Keratinocyte (primary cell): ENCODE results near the gene SPATA13. TPM values are rescaled to one million over a fixed set of nuclear protein-coding genes. Genes with fewer than 3 reads are reported as not detected.

Source experiments
- DNase-seq: peaks from one replicate; pipeline ENCODE4 v3.0.0-alpha.2; 2011; ENCODE audit warnings: low read depth, missing footprints, low spot score
- FAIRE-seq: peaks from 2 replicates; lab custom pipeline; 2011; peaks lifted over from hg19 to GRCh38; lab: Jason Lieb, UNC
- H2AFZ ChIP-seq: 2 replicates; pipeline ENCODE4 v1.6.0; 2012; ENCODE audit warnings: low read length, control low read depth, inconsistent platforms; ENCODE audit not compliant: control insufficient read depth
- H3K27ac ChIP-seq: 2 replicates; pipeline ENCODE4 v1.5.1; 2011; ENCODE audit warnings: low read length; ENCODE audit not compliant: control insufficient read depth, insufficient read depth
- H3K27me3 ChIP-seq: 3 replicates; pipeline ENCODE4 v1.6.0; 2011; ENCODE audit warnings: low read length; ENCODE audit not compliant: control insufficient read depth, insufficient read depth; ENCODE audit errors: extremely low read depth
- H3K36me3 ChIP-seq, 2 experiments: 2 replicates in 1 of 2; 3 replicates in 1 of 2; pipeline ENCODE4 v1.5.1; 2011; ENCODE audit warnings: low read length in 2 of 2, mild to moderate bottlenecking in 1 of 2; ENCODE audit not compliant: control insufficient read depth in 2 of 2, insufficient read depth in 2 of 2; ENCODE audit errors: extremely low read depth in 1 of 2
- H3K4me1 ChIP-seq: 3 replicates; pipeline ENCODE4 v1.5.1; 2011; ENCODE audit warnings: low read length; ENCODE audit not compliant: control insufficient read depth, insufficient read depth; ENCODE audit errors: extremely low read depth
- H3K4me2 ChIP-seq: 3 replicates; pipeline ENCODE4 v1.6.0; 2011; ENCODE audit warnings: low read depth, low read length; ENCODE audit not compliant: control insufficient read depth, insufficient read depth; ENCODE audit errors: extremely low read depth
- H3K4me3 ChIP-seq, 3 experiments: fragments of 200-600 bp in 1 of 3; sonication (generic) in 1 of 3; 2 replicates in 2 of 3; 3 replicates in 1 of 3; pipeline ENCODE4 v1.5.1; 2011 to 2016; ENCODE audit warnings: low read length in 3 of 3, mild to moderate bottlenecking in 3 of 3, control low read depth in 2 of 3, inconsistent platforms in 1 of 3, low read depth in 1 of 3, mixed read lengths in 1 of 3, mixed run types in 1 of 3, moderate library complexity in 1 of 3; ENCODE audit not compliant: control insufficient read depth in 2 of 3, insufficient read depth in 2 of 3; ENCODE audit errors: extremely low read depth in 1 of 3
- H3K79me2 ChIP-seq: 2 replicates; pipeline ENCODE4 v1.6.0; 2012; ENCODE audit warnings: low read length; ENCODE audit not compliant: control insufficient read depth, insufficient read depth
- H3K9ac ChIP-seq: 3 replicates; pipeline ENCODE4 v1.6.0; 2011; ENCODE audit warnings: low read length; ENCODE audit not compliant: control insufficient read depth, insufficient read depth; ENCODE audit errors: extremely low read depth
- H3K9me1 ChIP-seq: 3 replicates; pipeline ENCODE4 v1.6.0; 2011; ENCODE audit warnings: low read length; ENCODE audit not compliant: control insufficient read depth, insufficient read depth; ENCODE audit errors: extremely low read depth
- H3K9me3 ChIP-seq: 2 replicates; pipeline ENCODE4 v1.5.1; 2012; ENCODE audit warnings: low read depth, low read length; ENCODE audit not compliant: control insufficient read depth
- H4K20me1 ChIP-seq: 3 replicates; pipeline ENCODE4 v1.6.0; 2011; ENCODE audit warnings: low read length; ENCODE audit not compliant: control insufficient read depth, insufficient read depth; ENCODE audit errors: extremely low read depth
- CTCF ChIP-seq, 3 experiments: IDR thresholded peaks in 1 of 3; conservative IDR thresholded peaks in 1 of 3; optimal IDR thresholded peaks in 1 of 3; 2 replicates in 2 of 3; 3 replicates in 1 of 3; pipeline versions ENCODE3 to v1.5.1; 2011; ENCODE audit warnings: low read length in 3 of 3, mild to moderate bottlenecking in 3 of 3, moderate library complexity in 2 of 3, control low read depth in 1 of 3, inconsistent platforms in 1 of 3; ENCODE audit not compliant: insufficient read depth in 2 of 3; ENCODE audit errors: extremely low read depth in 1 of 3
- EZH2 ChIP-seq: IDR thresholded peaks from one replicate; pipeline ENCODE4 v1.6.1; 2012; ENCODE audit warnings: inconsistent platforms, mild to moderate bottlenecking, low read length, moderate library complexity
- dilution Hi-C: fragments of 300-500 bp; cut with MboI; formaldehyde crosslinking; loops from one replicate; pipeline ENCODE4 v1.7.0; 2020; ENCODE audit warnings: low sequenced_read_pairs; ENCODE audit not compliant: extremely low pct_ligation_motif_present
- polyA plus RNA-seq, 5 experiments: library from polyadenylated mRNA; depleted of rRNA in 3 of 5; stranded (reverse) in 3 of 5; stranded (forward) in 1 of 5; unstranded in 1 of 5; fragments of >200 nt; gene quantifications; 1 replicate in 1 of 5; 2 replicates in 3 of 5; 3 replicates in 1 of 5; pipeline versions ENCODE4 v1.2.1 to v1.2.3, GENCODE V29; 2011 to 2012; ENCODE audit warnings: missing spikeins in 2 of 5, low read depth in 1 of 5, low replicate concordance in 1 of 5

Gene SPATA13
- polyA plus RNA-seq, 1 donor (not counting 4 experiments of a cell fraction or from before 2014, with no cell fraction given) = 1.2 TPM

GRCh38 chr13:24207841-24208667, 47.5 kb downstream of the SPATA13 start:
- H3K36me3 ChIP-seq = no peaks in the 10 kb centered on the region
- H3K9ac ChIP-seq = no peak overlapping the region
- peak overlapping the region; percentile 1 for H2AFZ ChIP-seq
- FAIRE-seq = peak; percentile 59
- DNase-seq = peak; percentile 13
- no peak overlapping the region for H3K27ac ChIP-seq
- no peaks in the 10 kb centered on the region for H3K9me1 ChIP-seq
- TF ChIP-seq CTCF (optimal IDR thresholded peaks at IDR 0.05 in 1 of 3, IDR thresholded peaks at IDR 0.05 in 1 of 3, conservative IDR thresholded peaks at IDR 0.05 in 1 of 3; ENCODE audit: extremely low read depth in 1 of 3, insufficient read depth in 2 of 3, low read length in 3 of 3) = no peak
- no peak for TF ChIP-seq EZH2
- dilution Hi-C loops = loop anchor here (25.0 kb wide), 1 partner anchor 171 kb away; no protein-coding TSS in a partner anchor
- H3K79me2 ChIP-seq = no peaks in the 10 kb centered on the region
- no peaks in the 10 kb centered on the region for H3K9me3 ChIP-seq
- no peaks in the 10 kb centered on the region for H3K27me3 ChIP-seq
- H3K4me1 ChIP-seq = peaks cover 8% of the 10 kb centered on the region
- peak overlapping the region in 1 of 3 experiments; percentile 3 for H3K4me3 ChIP-seq
- peak overlapping the region; percentile 14 for H3K4me2 ChIP-seq
- H4K20me1 ChIP-seq = no peaks in the 10 kb centered on the region

- Histone ChIP-seq H4K20me1 (no peaks in the 10 kb centered on the region), H3K36me3 (no peaks in the 10 kb centered on the region), H3K4me1 (peaks cover 8% of the 10 kb centered on the region), H2AFZ (no peak overlapping the region), H3K79me2 (no peaks in the 10 kb centered on the region), H3K4me2 (no peak overlapping the region), H3K27ac (no peak overlapping the region), H3K9me1 (no peaks in the 10 kb centered on the region), H3K9me3 (no peaks in the 10 kb centered on the region), H3K9ac (no peak overlapping the region), H3K27me3 (no peaks in the 10 kb centered on the region), H3K4me3 (no peak overlapping the region)
- dilution Hi-C loops = loop anchor here (25.0 kb wide), 1 partner anchor 172 kb away; no protein-coding TSS in a partner anchor
- no peak for DNase-seq
- FAIRE-seq = no peak
- no peak for TF ChIP-seq EZH2
- TF ChIP-seq CTCF (optimal IDR thresholded peaks at IDR 0.05 in 1 of 3, IDR thresholded peaks at IDR 0.05 in 1 of 3, conservative IDR thresholded peaks at IDR 0.05 in 1 of 3; ENCODE audit: extremely low read depth in 1 of 3, insufficient read depth in 2 of 3, low read length in 3 of 3) = no peak
Observed at GRCh38 chr13:24209138-24209537, 48.6 kb downstream of the SPATA13 start.
